Right atrium auricular region (tissue), 2 donors: Measurements from ENCODE around the gene SEC31B. TPM values are rescaled to one million over a fixed set of nuclear protein-coding genes. Genes with fewer than 3 reads are reported as not detected.

Source experiments
- DNase-seq: peaks from one replicate; pipeline ENCODE4 v3.0.0-alpha.2; 2019; ENCODE audit warnings: low spot score
- H3K27ac ChIP-seq, 2 donors: fragments of 200-600 bp; sonication (generic); 1 replicate in 1 of 2; 2 replicates in 1 of 2; pipeline ENCODE4 v1.5.1; 2016 to 2019
- H3K27me3 ChIP-seq, 2 donors: fragments of 200-600 bp; sonication (generic); one replicate each; pipeline versions ENCODE4 v1.5.1 to v1.6.0; 2017 to 2019
- H3K36me3 ChIP-seq: fragments of 200-600 bp; sonication (generic); one replicate; pipeline ENCODE4 v1.5.1; 2016
- H3K4me1 ChIP-seq, 2 donors: fragments of 200-600 bp; sonication (generic); one replicate each; pipeline versions ENCODE4 v1.5.1 to v1.6.0; 2017 to 2019
- H3K4me3 ChIP-seq, 2 donors: fragments of 200-600 bp; sonication (generic); 1 replicate in 1 of 2; 2 replicates in 1 of 2; pipeline ENCODE4 v1.5.1; 2017 to 2019; ENCODE audit warnings: mild to moderate bottlenecking in 1 of 2, moderate library complexity in 1 of 2
- H3K9me3 ChIP-seq, 2 donors: fragments of 200-600 bp; sonication (generic); one replicate each; pipeline ENCODE4 v1.5.1; 2019
- CTCF ChIP-seq, 2 donors: fragments of 200-600 bp; sonication (generic); IDR thresholded peaks; one replicate each; pipeline ENCODE4 v1.5.1; 2019; ENCODE audit warnings: antibody characterized with exemption in 2 of 2
- total RNA-seq, 2 donors: library from RNA; depleted of rRNA; stranded (reverse); fragments of >200 nt; gene quantifications; one replicate each; pipeline ENCODE4 v1.1.0, GENCODE V29; 2016

SEC31B gene
- total RNA-seq, 2 donors from 2014 or later = 2.0 to 4.5 TPM

- Histone ChIP-seq H3K36me3 (peaks cover 21% of the 10 kb centered on the region), H3K27ac (no peak overlapping the region), H3K4me3 (no peak overlapping the region), H3K4me1 (peaks cover 0 to 13% of the 10 kb centered on the region in 2 donors), H3K9me3 (no peaks in the 10 kb centered on the region), H3K27me3 (no peaks in the 10 kb centered on the region)
- no peak for DNase-seq
- TF ChIP-seq CTCF (IDR thresholded peaks at IDR 0.05) = no peak
Measured at GRCh38 chr10:100483876-100484666, 35.6 kb downstream of the SEC31B start.

GRCh38 chr10:100482834-100483185 is 36.9 kb downstream of the SEC31B start:
- peak in 1 of 2 donors; percentile 5 for TF ChIP-seq CTCF (IDR thresholded peaks at IDR 0.05)
- no peak overlapping the region for H3K27ac ChIP-seq
- no peaks in the 10 kb centered on the region for H3K27me3 ChIP-seq
- H3K4me1 ChIP-seq = peaks cover 0 to 13% of the 10 kb centered on the region in 2 donors
- peak overlapping the region in 1 of 2 donors; percentile 54 for H3K4me3 ChIP-seq
- DNase-seq = no peak
- H3K9me3 ChIP-seq = no peaks in the 10 kb centered on the region
- H3K36me3 ChIP-seq = peaks cover 11% of the 10 kb centered on the region

GRCh38 chr10:100482181-100482833 is 37.4 kb downstream of the SEC31B start:
- no peaks in the 10 kb centered on the region for H3K27me3 ChIP-seq
- peaks cover 6% of the 10 kb centered on the region for H3K36me3 ChIP-seq
- DNase-seq = peak; percentile 62
- TF ChIP-seq CTCF (IDR thresholded peaks at IDR 0.05) = peak; percentile 78 to 84
- H3K27ac ChIP-seq = no peak overlapping the region
- H3K4me3 ChIP-seq = peak overlapping the region; percentile 26 to 54
- no peaks in the 10 kb centered on the region for H3K9me3 ChIP-seq
- H3K4me1 ChIP-seq = peaks cover 0 to 13% of the 10 kb centered on the region in 2 donors

GRCh38 chr10:100481462-100482081 is 38.1 kb downstream of the SEC31B start:
- Histone ChIP-seq H3K4me1 (peaks cover 0 to 13% of the 10 kb centered on the region in 2 donors), H3K27me3 (no peaks in the 10 kb centered on the region), H3K27ac (no peak overlapping the region), H3K36me3 (no peaks in the 10 kb centered on the region), H3K9me3 (no peaks in the 10 kb centered on the region), H3K4me3 (peak overlapping the region; percentile 26 to 54)
- TF ChIP-seq CTCF (IDR thresholded peaks at IDR 0.05) = no peak
- peak; percentile 89 for DNase-seq

- Histone ChIP-seq H3K9me3 (no peaks in the 10 kb centered on the region), H3K27me3 (no peaks in the 10 kb centered on the region), H3K27ac (no peak overlapping the region), H3K4me3 (no peak overlapping the region), H3K36me3 (no peaks in the 10 kb centered on the region), H3K4me1 (peaks cover 0 to 13% of the 10 kb centered on the region in 2 donors)
- no peak for TF ChIP-seq CTCF (IDR thresholded peaks at IDR 0.05)
- DNase-seq = no peak
Measured at GRCh38 chr10:100480002-100480401, 39.7 kb downstream of the SEC31B start.
